Activated CD8-positive, alpha-beta memory T cell treated with anti-CD3 and anti-CD28 coated beads, Interleukin-2, amount 50 U/mL, for 4 hours (primary cell): ENCODE measurements around the gene SPAG16.
"Not testable (repeated sequence)": the region's sequence is repeated elsewhere in the genome, so short reads cannot be mapped to it uniquely, and the experiment has no call there.

ENCODE experiments used
- DNase-seq: peaks from one replicate; pipeline ENCODE4 v3.0.0-alpha.2; 2020

The SPAG16 gene

DNA sequence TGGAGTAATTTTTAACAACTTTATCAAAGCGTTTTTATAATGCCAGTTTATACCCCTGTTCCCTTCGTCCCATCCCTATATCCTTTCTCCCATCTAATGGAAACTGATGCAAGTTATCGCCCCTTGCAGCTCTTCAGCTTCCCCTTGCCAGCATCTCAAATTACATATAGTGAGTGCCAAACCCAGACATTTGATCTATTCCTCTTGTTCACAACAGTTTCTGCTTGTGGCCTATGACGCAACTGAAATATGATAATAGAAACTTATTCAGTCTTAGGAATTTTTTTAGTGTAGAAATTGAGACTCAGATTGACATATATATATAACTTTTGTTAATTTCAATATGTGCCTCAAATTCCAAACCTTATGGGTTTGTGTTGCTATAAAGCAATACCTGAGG lies 564.4 kb downstream of the SPAG16 start:
- DNase-seq = no peak

DNA sequence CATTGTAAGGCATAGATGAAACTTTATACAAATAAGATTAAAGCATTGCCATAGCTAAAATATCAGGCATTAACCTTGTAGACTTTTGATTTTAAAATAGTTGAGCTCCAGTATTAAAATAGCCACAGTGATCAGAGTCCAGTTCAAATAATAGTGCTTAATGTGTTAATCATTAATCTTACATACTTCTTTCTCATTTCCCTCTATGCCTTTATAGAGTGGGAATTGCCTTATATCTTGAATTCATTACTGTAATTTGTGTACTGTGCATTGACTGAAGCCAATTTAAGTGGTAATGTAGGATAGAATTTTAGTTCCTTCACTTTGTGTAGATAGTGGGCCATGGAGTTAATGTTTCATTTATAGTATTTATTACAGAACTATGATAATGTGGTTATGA lies 577.4 kb downstream of the SPAG16 start:
- no peak for DNase-seq

DNA sequence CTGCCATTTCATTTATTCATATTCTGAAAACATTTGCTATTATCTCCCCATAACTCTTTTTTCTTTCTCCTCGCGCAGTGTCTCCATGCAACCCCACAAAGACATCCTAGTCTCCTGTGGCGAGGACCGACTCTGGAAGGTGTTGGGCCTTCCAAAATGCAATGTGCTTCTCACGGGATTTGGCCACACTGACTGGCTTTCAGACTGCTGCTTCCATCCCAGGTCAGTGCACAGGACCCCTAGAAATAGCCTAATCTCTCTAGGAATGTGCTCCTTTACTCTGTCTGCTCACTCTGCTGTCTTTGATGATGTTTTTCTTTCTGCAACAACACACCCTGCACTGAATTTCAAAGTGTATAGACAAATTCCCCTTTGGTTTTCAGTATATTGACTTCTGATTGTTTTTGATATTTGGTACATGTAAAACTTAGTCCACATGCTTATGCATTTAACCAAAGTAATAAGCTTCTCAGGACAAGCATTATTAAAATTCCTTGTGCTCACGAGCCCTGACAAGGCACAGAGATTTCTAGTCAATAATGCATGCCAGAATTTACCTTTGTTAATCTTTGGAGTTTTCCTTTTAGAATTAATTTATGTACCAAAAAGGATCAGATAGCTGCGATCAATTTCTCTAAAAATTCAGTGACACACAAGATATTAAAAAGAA lies 578.3 kb downstream of the SPAG16 start:
- DNase-seq = no peak

DNA sequence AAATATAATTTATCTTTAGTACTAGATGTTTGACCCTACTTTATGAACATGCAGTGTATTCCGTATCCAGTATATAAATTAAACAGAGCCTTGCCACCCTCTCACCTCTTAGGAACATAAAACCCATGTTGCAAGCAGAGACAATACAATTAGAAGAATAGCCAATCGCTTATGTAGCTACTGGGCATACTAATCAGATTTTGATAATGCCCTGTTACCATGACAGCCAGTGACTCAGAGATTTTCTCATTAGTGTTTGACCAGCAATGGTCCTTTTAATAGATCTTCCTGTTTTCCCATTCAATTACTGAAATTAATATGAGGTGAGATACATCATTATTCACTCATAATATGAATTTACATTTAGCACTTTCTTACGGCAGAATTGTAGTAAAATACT lies 579.3 kb downstream of the SPAG16 start:
- DNase-seq = no peak

DNA sequence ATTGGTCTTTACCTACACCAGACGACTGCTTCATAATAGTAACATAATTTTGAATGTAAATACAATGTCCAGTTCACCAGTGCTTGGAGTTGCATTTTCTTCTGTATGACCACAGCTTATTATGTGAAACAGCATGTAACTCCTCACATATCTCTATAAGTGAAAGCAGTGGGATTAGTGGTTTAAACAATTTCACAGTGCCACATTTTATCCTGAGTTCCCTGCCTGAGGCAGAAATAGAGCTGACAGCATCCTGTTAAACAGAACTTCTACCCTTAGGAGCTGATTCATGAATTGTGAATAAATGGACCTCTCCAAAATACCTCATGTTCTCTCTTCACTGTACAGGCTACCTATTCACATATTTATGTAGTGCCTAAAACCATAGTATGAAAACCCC lies 584.3 kb downstream of the SPAG16 start:
- no peak for DNase-seq

DNA sequence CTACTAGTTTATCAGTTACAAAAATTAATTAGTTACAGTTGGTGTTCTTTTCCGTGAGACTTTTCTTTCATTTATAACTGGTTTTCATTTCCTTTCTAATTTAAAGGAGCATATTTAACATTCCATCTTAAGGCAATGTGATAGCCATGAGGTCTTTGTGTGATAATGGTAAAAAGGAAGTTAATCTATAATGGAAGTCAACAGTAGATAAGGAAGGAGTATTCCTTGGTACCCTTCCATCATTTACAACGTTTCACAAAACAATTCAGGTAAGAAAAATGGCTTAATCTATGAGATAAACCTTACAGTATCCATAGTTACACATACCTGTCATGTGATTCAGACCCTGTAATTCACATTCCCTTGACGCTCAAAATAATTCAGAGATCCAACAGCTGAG lies 601.2 kb downstream of the SPAG16 start:
- DNase-seq = no peak

DNA sequence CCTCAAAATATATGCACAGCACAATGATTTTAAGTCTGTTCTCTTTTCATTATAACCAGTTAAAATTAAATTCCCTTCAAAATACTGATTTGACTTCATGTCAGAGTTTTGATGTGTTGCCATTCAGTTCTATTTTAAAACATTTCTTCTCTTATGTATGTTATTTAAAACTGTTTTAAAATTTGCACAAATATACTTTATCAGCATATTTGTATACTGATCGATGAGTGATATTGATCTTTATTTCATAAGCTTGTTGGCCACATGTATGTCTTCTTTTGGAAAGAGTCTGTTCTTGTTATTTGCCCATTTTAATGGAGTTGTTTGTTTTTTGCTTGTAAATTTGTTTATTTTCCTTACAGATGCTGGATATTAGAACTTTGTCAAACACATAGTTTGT lies 630.2 kb downstream of the SPAG16 start:
- DNase-seq = no peak

DNA sequence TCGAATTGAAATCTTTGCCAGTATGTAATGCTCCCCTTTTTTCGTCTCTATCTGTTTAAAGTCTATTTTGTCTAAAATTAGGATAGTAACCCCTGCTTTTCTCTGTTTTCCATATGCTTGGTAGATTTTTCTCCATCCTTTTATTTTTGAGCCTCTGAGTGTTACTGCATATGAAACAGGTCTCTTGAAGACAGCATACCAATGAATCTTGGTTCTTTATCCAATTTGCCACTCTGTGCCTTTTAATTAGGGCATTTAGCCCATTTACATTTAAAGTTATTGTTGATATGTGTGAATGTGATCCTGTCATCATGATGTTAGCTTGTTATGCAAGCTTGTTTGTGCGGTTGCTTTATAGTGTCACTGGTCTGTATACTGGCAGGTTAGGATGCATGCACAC lies 635.8 kb downstream of the SPAG16 start:
- no peak for DNase-seq

DNA sequence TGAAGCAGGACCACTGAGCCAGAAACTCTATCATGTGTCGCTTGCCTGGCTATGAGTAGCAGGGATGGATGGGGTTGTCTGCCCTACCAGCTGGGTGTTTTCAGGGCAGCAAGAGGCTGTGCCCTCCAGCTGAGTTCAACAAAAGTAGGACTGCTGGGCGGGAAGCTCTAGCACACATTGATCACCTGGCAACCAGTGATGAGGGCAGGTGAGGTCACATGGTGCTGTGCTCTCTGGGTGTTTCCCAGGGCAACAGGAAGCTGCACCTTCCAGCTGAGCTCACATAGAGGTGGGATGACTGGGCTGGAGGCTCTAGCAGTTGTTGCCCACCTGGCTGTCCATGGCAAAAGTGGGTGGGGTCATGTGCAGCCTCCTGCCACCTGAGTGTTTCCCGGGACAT lies 639.3 kb downstream of the SPAG16 start:
- DNase-seq = no peak

DNA sequence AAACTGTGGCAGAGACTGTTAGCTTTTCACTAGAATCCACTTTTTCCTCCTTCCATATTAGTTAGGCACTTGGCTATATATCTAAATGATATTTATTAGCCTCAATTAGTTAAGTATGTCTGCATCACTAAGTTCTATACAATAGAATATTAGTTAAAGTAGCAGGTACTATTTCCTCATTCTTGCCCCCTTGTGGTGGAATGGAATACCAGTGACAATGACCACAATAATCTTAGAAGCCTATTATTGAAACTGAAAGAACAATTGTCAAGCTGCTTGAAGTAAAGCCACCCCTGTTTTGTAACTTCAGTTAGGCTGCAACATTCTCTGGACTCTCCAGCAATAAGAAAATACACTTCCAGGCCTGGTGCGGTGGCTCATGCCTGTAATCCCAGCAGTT lies 650.3 kb downstream of the SPAG16 start:
- no peak for DNase-seq

DNA sequence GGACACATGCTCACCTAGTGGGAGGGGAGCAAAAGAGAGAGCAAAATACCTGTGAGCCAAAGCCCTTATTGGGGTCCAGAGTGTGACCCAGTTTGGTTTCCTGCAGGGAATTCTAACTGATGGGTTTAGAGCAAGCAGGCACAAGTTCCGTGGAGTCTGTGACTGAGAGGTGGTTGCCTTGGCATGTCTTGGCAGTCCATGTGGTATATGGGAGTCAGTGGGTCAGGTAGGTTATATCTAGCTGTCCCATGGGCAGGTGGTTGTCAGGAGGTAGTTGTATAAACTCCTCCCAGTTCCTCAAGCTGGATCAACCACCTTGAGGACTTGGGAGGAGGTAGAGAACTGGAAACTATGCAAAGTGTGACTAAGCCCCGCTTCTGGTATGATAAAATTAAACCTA lies 673.8 kb downstream of the SPAG16 start:
- DNase-seq = no peak

DNA sequence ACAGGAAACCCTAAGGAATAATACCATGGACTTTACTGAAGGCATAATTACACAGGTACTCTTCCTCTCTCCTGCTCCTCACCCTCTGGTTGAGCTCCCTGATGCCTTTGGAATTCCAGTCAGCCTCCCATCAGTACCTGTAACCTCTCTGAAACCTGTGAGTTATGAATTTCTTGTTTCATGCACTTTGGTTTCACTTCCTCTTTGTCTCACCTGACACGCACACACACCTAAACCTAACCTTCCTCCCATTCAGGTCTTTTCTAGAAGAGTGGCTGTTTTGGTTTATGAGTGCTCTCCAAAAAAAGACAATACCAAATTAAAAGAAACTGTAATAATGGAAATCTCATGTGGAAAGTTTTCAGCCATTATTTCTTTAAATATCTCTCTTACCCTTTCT lies 675.3 kb downstream of the SPAG16 start:
- no peak for DNase-seq

DNA sequence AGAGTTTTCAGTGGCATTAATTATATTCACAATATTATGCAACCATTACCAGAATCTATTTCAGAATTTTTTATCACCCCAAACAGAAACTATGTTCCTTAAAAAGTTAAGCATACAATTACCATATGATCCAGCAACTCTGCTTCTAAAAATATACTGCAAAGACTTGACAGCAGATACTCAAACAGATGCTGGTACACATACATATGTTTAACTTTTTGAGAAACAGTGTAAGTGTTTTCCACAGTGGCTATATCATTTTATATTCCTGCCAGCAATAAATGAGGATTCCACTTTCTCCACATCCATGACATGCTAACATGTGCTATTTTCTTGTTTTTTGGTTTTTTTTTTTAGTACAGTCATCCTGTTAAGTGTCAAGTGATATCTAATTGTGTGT lies 687.3 kb downstream of the SPAG16 start:
- DNase-seq = no peak

DNA sequence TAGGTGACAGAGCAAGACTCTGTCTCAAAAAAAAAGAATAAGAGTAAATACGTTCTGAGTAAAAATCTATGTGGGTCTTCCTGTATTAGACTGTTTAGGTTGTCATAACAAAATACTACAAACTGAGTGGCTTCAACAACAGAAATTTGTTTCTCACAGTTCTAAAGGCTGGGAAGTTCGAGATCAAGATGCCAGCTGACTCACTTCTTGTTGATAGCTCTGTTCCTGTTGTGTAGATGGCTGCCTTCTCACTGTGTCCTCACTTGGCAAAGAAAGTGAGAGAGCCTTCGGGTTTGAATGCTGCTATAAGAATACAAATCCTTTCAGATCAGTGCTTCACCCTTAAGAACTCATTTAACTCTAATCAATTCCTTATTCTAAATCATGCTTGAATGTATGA lies 696.6 kb downstream of the SPAG16 start:
- DNase-seq = no peak

DNA sequence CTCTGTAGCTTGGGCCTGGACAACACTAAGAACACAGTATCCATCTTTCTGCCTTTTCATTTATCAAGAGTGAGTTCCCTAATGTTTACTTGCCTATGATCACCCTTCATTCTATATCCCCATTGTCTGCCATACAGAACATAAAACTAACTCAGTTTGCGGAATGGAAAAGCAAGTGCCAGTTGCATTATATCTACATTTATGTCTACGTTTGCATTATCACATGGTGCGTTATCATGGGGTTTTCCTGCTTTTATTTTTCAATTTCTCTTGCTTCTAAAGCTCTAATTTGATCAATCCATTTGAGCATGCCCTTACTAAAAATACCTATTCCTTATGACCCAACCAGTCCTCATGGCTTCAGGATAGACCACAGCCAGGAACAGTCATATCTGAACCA lies 704.9 kb downstream of the SPAG16 start:
- DNase-seq = no peak

DNA sequence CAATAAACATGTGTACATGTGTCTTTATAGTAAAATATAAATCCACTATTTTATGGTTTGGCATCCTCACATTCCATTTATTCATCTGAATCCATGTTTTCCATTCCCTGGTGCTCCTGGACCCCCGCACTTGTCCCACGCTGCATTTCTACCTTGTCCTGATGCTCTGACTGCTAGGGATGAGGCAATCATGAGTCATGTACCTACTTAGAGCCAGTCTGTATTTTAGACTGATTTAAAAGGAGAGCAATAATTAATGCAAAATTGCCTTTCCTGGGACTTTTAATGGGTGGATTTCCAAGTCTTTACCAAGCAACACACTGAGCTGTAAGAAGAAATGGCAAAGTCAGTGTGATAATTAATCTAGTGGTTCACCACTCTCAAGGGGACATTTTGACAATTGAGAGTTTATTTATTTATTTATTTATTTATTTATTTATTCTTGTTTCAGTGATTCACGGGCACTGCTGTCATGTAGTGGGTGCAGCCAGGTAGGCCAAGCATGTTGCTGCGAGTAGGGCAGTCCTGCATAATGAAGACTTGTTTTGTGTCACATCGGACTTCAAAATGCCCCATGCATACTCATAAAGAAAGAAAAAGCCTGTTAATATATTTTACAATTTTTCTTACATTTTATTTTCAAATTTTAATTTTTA lies 707.3 kb downstream of the SPAG16 start:
- DNase-seq = no peak

DNA sequence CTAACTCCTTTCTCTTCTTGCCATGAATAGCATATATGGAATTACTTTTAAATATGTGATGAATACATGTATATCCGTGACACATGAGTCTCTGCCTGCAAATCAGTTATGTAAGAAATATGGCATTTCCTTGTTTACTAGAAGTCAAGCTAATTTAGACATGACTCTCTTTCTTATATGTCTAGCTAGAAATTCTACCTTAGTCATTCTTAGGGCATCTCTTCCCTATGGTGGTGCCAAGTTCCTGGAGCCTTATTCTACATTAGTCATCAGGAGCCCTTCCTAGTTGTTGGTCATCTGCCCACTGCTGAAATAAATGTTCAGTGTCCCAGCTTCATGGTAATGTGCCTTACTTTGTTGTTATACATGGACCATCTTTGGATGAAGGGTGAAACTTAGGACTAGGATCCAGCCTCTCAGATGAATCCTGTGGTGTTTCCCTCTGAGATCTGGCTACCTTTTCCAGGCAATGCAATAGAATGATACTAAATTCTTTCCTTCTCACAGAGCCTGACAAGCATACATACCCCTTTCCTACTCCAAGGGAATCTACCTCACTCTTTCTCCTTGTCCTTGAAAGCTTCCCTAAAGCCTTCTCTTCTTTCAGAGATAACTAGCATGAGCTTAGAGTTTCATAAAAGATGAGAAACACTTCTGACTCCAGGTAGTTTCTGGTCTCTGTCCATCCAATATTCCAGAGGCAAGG lies 711.3 kb downstream of the SPAG16 start:
- DNase-seq = no peak

DNA sequence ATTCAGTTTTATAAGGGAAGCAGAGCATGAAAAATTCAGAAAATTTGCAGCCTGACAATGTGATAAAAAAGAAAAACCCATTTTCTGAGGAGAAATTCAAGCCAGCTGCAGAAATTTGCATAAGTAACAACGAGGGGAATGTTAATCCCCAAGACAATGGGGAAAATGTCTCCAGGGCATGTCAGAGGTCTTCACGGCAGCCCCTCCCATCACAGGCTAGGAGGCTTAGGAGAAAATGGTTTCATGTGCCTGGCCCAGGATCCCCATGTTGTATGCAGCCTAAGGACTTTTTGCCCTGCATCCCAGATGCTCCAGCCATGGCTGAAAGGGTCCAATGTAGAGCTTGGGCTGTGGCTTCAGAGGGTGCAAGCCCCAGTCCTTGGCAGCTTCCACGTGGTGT lies 714.7 kb downstream of the SPAG16 start:
- not testable (repeated sequence) for DNase-seq

DNA sequence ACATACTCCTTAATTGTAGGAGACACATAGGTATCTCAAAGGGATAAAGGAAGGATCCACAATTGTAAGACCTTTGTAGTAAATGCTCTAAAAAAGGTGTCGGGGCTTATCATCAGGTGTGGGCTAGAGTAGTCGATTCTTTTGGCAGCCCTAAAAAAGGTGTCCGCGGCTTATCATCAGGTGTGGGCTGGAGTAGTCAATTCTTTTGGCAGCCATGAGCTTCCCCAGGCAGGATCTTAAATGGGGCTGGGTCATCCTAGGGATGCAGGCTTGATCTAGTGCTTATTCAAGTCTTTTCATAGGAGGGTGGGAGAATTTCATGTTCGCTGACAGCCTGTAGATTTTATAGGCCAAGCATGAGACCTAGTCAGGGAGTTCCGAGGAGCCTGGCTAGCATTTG lies 720.2 kb downstream of the SPAG16 start:
- no peak for DNase-seq

DNA sequence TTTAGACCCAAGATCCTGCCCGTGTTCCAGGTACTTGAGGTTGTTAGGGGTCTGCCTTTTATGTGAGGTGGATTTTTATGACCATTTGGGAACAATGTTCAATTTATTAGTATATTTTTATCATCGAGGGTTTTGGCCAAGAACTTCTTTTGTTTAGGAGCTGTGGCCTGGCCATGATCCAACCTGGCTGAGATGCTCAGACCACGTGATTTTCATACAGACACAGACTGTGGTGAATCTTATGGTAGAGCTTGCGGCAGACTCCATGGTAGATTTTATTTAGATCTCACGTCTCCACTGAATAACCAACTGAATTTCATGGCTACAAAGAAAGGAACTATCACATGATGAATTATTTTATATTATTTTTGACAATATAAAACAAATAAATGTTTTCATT lies 721.1 kb downstream of the SPAG16 start:
- DNase-seq = no peak

DNA sequence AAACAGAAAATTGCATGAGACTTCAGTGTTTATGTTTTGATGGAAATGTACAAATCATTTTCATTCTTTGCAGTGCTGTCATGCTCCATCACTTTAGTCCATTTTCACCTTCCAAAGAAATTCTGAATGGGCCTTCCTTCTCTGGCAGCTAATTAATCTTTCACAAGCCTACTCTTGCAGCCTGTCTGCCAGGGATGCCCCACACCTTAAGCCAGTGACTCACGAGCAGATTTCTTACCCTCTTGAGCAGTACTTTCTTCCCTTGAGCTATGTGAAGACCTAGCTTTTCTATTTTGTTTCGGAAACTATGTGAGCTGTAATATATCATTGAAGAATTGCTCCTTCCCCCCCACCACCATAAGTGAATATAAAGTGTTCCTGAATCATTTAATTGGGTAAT lies 722.3 kb downstream of the SPAG16 start:
- no peak for DNase-seq

DNA sequence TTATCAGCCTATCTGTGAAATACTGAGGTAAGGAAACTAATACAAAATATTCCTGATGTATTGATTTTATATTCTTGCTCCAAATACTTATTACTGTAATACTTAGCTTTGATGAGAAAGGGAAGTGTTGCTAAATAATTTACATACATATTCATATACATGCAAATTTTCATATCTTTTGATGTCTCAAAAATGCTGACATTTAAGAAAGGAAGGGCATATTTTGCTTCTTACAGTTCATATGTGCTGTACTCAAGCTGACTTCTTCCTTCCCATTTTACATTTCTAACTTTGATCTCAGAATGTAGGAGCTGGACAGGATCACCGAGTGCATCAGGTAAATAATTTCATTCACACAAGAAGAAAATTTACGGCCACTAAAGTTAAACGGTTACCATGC lies 727.4 kb downstream of the SPAG16 start:
- no peak for DNase-seq

DNA sequence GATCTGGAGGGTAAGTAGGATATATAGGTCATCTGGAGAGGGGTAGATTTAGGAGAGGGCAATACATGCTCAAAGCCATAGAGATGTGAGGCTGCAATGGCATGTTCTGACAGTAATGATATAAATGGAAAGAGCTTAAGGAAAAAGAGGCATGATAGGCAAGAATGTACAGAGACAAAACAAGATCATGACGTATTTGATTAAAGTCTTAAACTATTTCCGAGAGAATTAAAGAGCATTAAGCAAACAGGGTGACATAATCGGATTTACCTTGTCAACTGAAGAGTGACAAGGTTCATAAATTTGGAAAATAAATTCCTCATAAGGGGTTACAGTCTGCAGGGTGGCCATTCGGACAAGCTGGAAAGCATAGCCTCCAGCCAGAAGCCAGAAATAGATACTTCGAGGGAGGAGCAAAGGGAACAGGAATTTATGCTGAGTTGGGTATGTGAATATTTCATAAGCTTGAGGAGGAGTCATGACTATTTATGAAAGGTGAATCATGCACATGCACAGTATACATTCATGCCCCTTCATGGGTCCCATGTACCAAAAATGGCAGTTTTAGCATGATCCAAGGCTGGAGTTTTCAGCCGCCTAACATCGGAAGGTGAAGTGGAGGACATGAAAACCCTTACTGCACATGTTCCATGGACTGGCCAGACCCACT lies 730.4 kb downstream of the SPAG16 start:
- DNase-seq = no peak
